Activated T-helper 1 cell treated with anti-CD3 and anti-CD28 coated beads, Interleukin-12 subunit alpha, Interleukin-12 subunit beta, Interleukin-2, Interleukin-4 antibody, amounts not matched to agents 30 ng/mL and 10 ng/mL and 1 ng/mL, durations not matched to agents 14 hours and 24 hours and 36 hours (primary cell): ENCODE data around the gene TPD52L2. TPM values are rescaled to one million over a fixed set of nuclear protein-coding genes. Genes with fewer than 3 reads are reported as not detected.
A peak's percentile ranks its signal among the peaks of the same experiment; 100 is the strongest.
"Not testable (repeated sequence)": the region's sequence is repeated elsewhere in the genome, so short reads cannot be mapped to it uniquely, and the experiment has no call there.

Experiments used
- DNase-seq: peaks from one replicate; pipeline ENCODE4 v3.0.0; 2021; ENCODE audit warnings: low spot score
- H3K27ac Mint-ChIP-seq: one replicate; pipeline ENCODE4 v1.8.0; 2021; ENCODE audit warnings: mild to moderate bottlenecking, mixed read lengths
- H3K27me3 Mint-ChIP-seq: one replicate; pipeline ENCODE4 v1.8.0; 2022; ENCODE audit warnings: mild to moderate bottlenecking, moderate library complexity, mixed read lengths; ENCODE audit not compliant: insufficient read depth
- H3K36me3 Mint-ChIP-seq: one replicate; pipeline ENCODE4 v1.8.0; 2021; ENCODE audit warnings: low read depth, mixed read lengths
- H3K4me1 Mint-ChIP-seq: one replicate; pipeline ENCODE4 v1.8.0; 2021; ENCODE audit warnings: low read depth, mixed read lengths
- H3K4me3 Mint-ChIP-seq: one replicate; pipeline ENCODE4 v1.8.0; 2021; ENCODE audit warnings: mild to moderate bottlenecking, moderate library complexity, mixed read lengths
- H3K9me3 Mint-ChIP-seq: one replicate; pipeline ENCODE4 v1.8.0; 2021; ENCODE audit warnings: mixed read lengths
- intact Hi-C: fragments of 100-400 bp; cut with micrococcal nuclease; formaldehyde crosslinking; loops from one replicate; pipeline ENCODE4 v1.15.1; 2024
- total RNA-seq: library from RNA; stranded (reverse); gene quantifications from 2 replicates; pipeline ENCODE4 v1.2.3, GENCODE V29; 2022

Gene TPD52L2
- total RNA-seq, 1 donor from 2014 or later = 65.9 TPM

- DNase-seq = no peak
- no peaks in the 10 kb centered on the region for H3K27me3 Mint-ChIP-seq
- peaks cover 29% of the 10 kb centered on the region for H3K4me1 Mint-ChIP-seq
- peak overlapping the region; percentile 77 for H3K27ac Mint-ChIP-seq
- intact Hi-C loops = no loop called here
- no peak overlapping the region for H3K4me3 Mint-ChIP-seq
- H3K36me3 Mint-ChIP-seq = peaks cover 17% of the 10 kb centered on the region
- peaks cover 1% of the 10 kb centered on the region for H3K9me3 Mint-ChIP-seq
These were observed 46.1 kb downstream of the TPD52L2 start for GRCh38 chr20:63911176-63911575.

- peaks cover 23% of the 10 kb centered on the region for H3K4me1 Mint-ChIP-seq
- no peak for DNase-seq
- H3K27me3 Mint-ChIP-seq = no peaks in the 10 kb centered on the region
- intact Hi-C loops = no loop called here
- H3K9me3 Mint-ChIP-seq = peaks cover 4% of the 10 kb centered on the region
- H3K27ac Mint-ChIP-seq = no peak overlapping the region
- H3K4me3 Mint-ChIP-seq = no peak overlapping the region
- peaks cover 25% of the 10 kb centered on the region for H3K36me3 Mint-ChIP-seq
These were observed 48.7 kb downstream of the TPD52L2 start for GRCh38 chr20:63913768-63914167.

GRCh38 chr20:63915471-63915870, 50.4 kb downstream of the TPD52L2 start:
- Mint-ChIP-seq H3K36me3 (peaks cover 21% of the 10 kb centered on the region), H3K4me3 (no peak overlapping the region), H3K4me1 (peaks cover 16% of the 10 kb centered on the region), H3K9me3 (peaks cover 4% of the 10 kb centered on the region), H3K27ac (no peak overlapping the region), H3K27me3 (no peaks in the 10 kb centered on the region)
- intact Hi-C loops = no loop called here
- no peak for DNase-seq

- H3K9me3 Mint-ChIP-seq, H3K27me3 Mint-ChIP-seq, DNase-seq, H3K4me1 Mint-ChIP-seq, intact Hi-C loops, H3K4me3 Mint-ChIP-seq, H3K27ac Mint-ChIP-seq: not testable (repeated sequence)
- peaks cover 18% of the 10 kb centered on the region for H3K36me3 Mint-ChIP-seq
These were observed 51.4 kb downstream of the TPD52L2 start for GRCh38 chr20:63916371-63916939.

GRCh38 chr20:63917811-63918210, 52.7 kb downstream of the TPD52L2 start:
- H3K4me1 Mint-ChIP-seq = peaks cover 5% of the 10 kb centered on the region
- no peak overlapping the region for H3K27ac Mint-ChIP-seq
- H3K36me3 Mint-ChIP-seq = peaks cover 18% of the 10 kb centered on the region
- H3K4me3 Mint-ChIP-seq = no peak overlapping the region
- intact Hi-C loops = no loop called here
- no peaks in the 10 kb centered on the region for H3K27me3 Mint-ChIP-seq
- peaks cover 4% of the 10 kb centered on the region for H3K9me3 Mint-ChIP-seq
- DNase-seq = no peak

- H3K4me1 Mint-ChIP-seq = peaks cover 6% of the 10 kb centered on the region
- H3K9me3 Mint-ChIP-seq = peaks cover 4% of the 10 kb centered on the region
- H3K27ac Mint-ChIP-seq = no peak overlapping the region
- no peak overlapping the region for H3K4me3 Mint-ChIP-seq
- no peak for DNase-seq
- peaks cover 15% of the 10 kb centered on the region for H3K36me3 Mint-ChIP-seq
- no peaks in the 10 kb centered on the region for H3K27me3 Mint-ChIP-seq
- intact Hi-C loops = no loop called here
These were observed 54.1 kb downstream of the TPD52L2 start for GRCh38 chr20:63919130-63919529.

GRCh38 chr20:63920226-63920625, 55.2 kb downstream of the TPD52L2 start:
- Mint-ChIP-seq H3K4me3 (no peak overlapping the region), H3K27ac (no peak overlapping the region), H3K27me3 (no peaks in the 10 kb centered on the region), H3K36me3 (peaks cover 10% of the 10 kb centered on the region), H3K9me3 (peaks cover 4% of the 10 kb centered on the region), H3K4me1 (peaks cover 7% of the 10 kb centered on the region)
- intact Hi-C loops = no loop called here
- DNase-seq = no peak

- H3K36me3 Mint-ChIP-seq = peaks cover 7% of the 10 kb centered on the region
- DNase-seq = no peak
- H3K27me3 Mint-ChIP-seq = no peaks in the 10 kb centered on the region
- no peak overlapping the region for H3K4me3 Mint-ChIP-seq
- no peak overlapping the region for H3K27ac Mint-ChIP-seq
- intact Hi-C loops = no loop called here
- H3K9me3 Mint-ChIP-seq = no peaks in the 10 kb centered on the region
- peaks cover 7% of the 10 kb centered on the region for H3K4me1 Mint-ChIP-seq
These were observed 58.6 kb downstream of the TPD52L2 start for GRCh38 chr20:63923651-63924050.

- intact Hi-C loops = no loop called here
- H3K4me3 Mint-ChIP-seq = no peak overlapping the region
- no peak for DNase-seq
- H3K27me3 Mint-ChIP-seq = no peaks in the 10 kb centered on the region
- peaks cover 7% of the 10 kb centered on the region for H3K4me1 Mint-ChIP-seq
- H3K36me3 Mint-ChIP-seq = peaks cover 10% of the 10 kb centered on the region
- no peaks in the 10 kb centered on the region for H3K9me3 Mint-ChIP-seq
- no peak overlapping the region for H3K27ac Mint-ChIP-seq
These were observed 59.2 kb downstream of the TPD52L2 start for GRCh38 chr20:63924241-63924640.

GRCh38 chr20:63926298-63926697, 61.2 kb downstream of the TPD52L2 start:
- Mint-ChIP-seq H3K27me3 (no peaks in the 10 kb centered on the region), H3K27ac (no peak overlapping the region), H3K4me3 (no peak overlapping the region), H3K36me3 (peaks cover 19% of the 10 kb centered on the region), H3K4me1 (peaks cover 7% of the 10 kb centered on the region), H3K9me3 (no peaks in the 10 kb centered on the region)
- intact Hi-C loops = no loop called here
- no peak for DNase-seq

GRCh38 chr20:63929071-63929470, 64.0 kb downstream of the TPD52L2 start:
- peaks cover 2% of the 10 kb centered on the region for H3K4me1 Mint-ChIP-seq
- peaks cover 29% of the 10 kb centered on the region for H3K36me3 Mint-ChIP-seq
- H3K27me3 Mint-ChIP-seq = no peaks in the 10 kb centered on the region
- DNase-seq = no peak
- H3K4me3 Mint-ChIP-seq = no peak overlapping the region
- no peaks in the 10 kb centered on the region for H3K9me3 Mint-ChIP-seq
- no peak overlapping the region for H3K27ac Mint-ChIP-seq
- intact Hi-C loops = no loop called here

- H3K27me3 Mint-ChIP-seq, H3K4me3 Mint-ChIP-seq, intact Hi-C loops, H3K27ac Mint-ChIP-seq, H3K9me3 Mint-ChIP-seq, DNase-seq, H3K4me1 Mint-ChIP-seq: not testable (repeated sequence)
- H3K36me3 Mint-ChIP-seq = peaks cover 30% of the 10 kb centered on the region
These were observed 64.4 kb downstream of the TPD52L2 start for GRCh38 chr20:63929473-63929883.

GRCh38 chr20:63930971-63931553, 66.0 kb downstream of the TPD52L2 start:
- Mint-ChIP-seq H3K27me3 (no peaks in the 10 kb centered on the region), H3K4me3 (no peak overlapping the region), H3K4me1 (peaks cover 3% of the 10 kb centered on the region), H3K27ac (no peak overlapping the region), H3K9me3 (no peaks in the 10 kb centered on the region), H3K36me3 (peaks cover 40% of the 10 kb centered on the region)
- DNase-seq = no peak
- intact Hi-C loops = no loop called here

GRCh38 chr20:63931735-63932134, 66.7 kb downstream of the TPD52L2 start:
- intact Hi-C loops = no loop called here
- no peaks in the 10 kb centered on the region for H3K27me3 Mint-ChIP-seq
- no peak overlapping the region for H3K4me3 Mint-ChIP-seq
- H3K9me3 Mint-ChIP-seq = no peaks in the 10 kb centered on the region
- no peak overlapping the region for H3K27ac Mint-ChIP-seq
- H3K4me1 Mint-ChIP-seq = peaks cover 6% of the 10 kb centered on the region
- no peak for DNase-seq
- H3K36me3 Mint-ChIP-seq = peaks cover 41% of the 10 kb centered on the region
